GM13977 (cell line): ENCODE measurements around the gene COA6.
A peak's percentile ranks its signal among the peaks of the same experiment; 100 is the strongest.

Experiments
- DNase-seq: peaks from one replicate; pipeline ENCODE4 v3.0.0; 2012; ENCODE audit warnings: low spot score
- CTCF ChIP-seq: IDR thresholded peaks from 2 replicates; pipeline ENCODE4 v1.5.1; 2012; ENCODE audit warnings: mild to moderate bottlenecking, control low read depth; ENCODE audit not compliant: insufficient read depth; ENCODE audit errors: extremely low read depth, missing control alignments
- in situ Hi-C: fragments of 300-500 bp; cut with MboI; formaldehyde crosslinking; loops from one replicate; pipeline ENCODE4 v1.12.0; 2022; ENCODE audit warnings: low sequenced_read_pairs, low pct_unique_long_range_greater_than_20kb, mixed read lengths, inconsistent platforms; ENCODE audit not compliant: unreplicated experiment

COA6 gene

GRCh38 chr1:234429434-234429806 lies 56.2 kb downstream of the COA6 start:
- DNase-seq = no peak
- no peak for TF ChIP-seq CTCF
- in situ Hi-C loops = no loop called here

GRCh38 chr1:234430691-234431090 lies 57.4 kb downstream of the COA6 start:
- TF ChIP-seq CTCF = no peak
- DNase-seq = no peak
- in situ Hi-C loops = no loop called here

- TF ChIP-seq CTCF = no peak
- in situ Hi-C loops = no loop called here
- no peak for DNase-seq
Measured at GRCh38 chr1:234431255-234431654, 58.0 kb downstream of the COA6 start.

- in situ Hi-C loops = no loop called here
- DNase-seq = peak; percentile 42
- TF ChIP-seq CTCF = no peak
Measured at GRCh38 chr1:234433563-234434285, 60.5 kb downstream of the COA6 start.
